DMS53 treated with DMSO at 0.1 percent for 48 hours (cell line): Measurements from ENCODE around the gene CENPH.
"Not testable (repeated sequence)": the region's sequence is repeated elsewhere in the genome, so short reads cannot be mapped to it uniquely, and the experiment has no call there.

ENCODE experiments used
- DNase-seq: peaks from one replicate; lab custom pipeline; 2025; ENCODE audit not compliant: unreplicated experiment; lab: John Stamatoyannopoulos, UW

CENPH gene

GRCh38 chr5:69245031-69245430, 55.6 kb downstream of the CENPH start:
- DNase-seq = no peak

GRCh38 chr5:69248019-69248418, 58.6 kb downstream of the CENPH start:
- no peak for DNase-seq

GRCh38 chr5:69250593-69250992, 61.2 kb downstream of the CENPH start:
- DNase-seq = no peak

- no peak for DNase-seq
Observed at GRCh38 chr5:69252437-69252836, 63.1 kb downstream of the CENPH start.

- not testable (repeated sequence) for DNase-seq
Observed at GRCh38 chr5:69255940-69256339, 66.6 kb downstream of the CENPH start.

GRCh38 chr5:69257577-69257976, 68.2 kb downstream of the CENPH start:
- DNase-seq = no peak
